Astrocyte of the cerebellum (primary cell): Measurements from ENCODE around the gene DRAM1.

ENCODE experiments used
- DNase-seq: peaks from one replicate; pipeline ENCODE4 v3.0.0-alpha.2; 2011; ENCODE audit warnings: low read depth
- H3K4me3 ChIP-seq: 2 replicates; pipeline ENCODE4 v1.5.1; 2011; ENCODE audit warnings: mild to moderate bottlenecking, low read depth, low read length, moderate library complexity
- in situ Hi-C: cut with HindIII; loops from 2 replicates; pipeline ENCODE4 v1.10.0; 2017; ENCODE audit warnings: low sequenced_read_pairs
- TF ChIP-seq, protein P1 (sequence below): IDR thresholded peaks from 2 replicates; pipeline ENCODE4 v1.5.1; 2012; ENCODE audit warnings: low read length, low read depth, moderate library complexity, mild to moderate bottlenecking; ENCODE audit errors: missing control alignments

DRAM1 gene

DNA sequence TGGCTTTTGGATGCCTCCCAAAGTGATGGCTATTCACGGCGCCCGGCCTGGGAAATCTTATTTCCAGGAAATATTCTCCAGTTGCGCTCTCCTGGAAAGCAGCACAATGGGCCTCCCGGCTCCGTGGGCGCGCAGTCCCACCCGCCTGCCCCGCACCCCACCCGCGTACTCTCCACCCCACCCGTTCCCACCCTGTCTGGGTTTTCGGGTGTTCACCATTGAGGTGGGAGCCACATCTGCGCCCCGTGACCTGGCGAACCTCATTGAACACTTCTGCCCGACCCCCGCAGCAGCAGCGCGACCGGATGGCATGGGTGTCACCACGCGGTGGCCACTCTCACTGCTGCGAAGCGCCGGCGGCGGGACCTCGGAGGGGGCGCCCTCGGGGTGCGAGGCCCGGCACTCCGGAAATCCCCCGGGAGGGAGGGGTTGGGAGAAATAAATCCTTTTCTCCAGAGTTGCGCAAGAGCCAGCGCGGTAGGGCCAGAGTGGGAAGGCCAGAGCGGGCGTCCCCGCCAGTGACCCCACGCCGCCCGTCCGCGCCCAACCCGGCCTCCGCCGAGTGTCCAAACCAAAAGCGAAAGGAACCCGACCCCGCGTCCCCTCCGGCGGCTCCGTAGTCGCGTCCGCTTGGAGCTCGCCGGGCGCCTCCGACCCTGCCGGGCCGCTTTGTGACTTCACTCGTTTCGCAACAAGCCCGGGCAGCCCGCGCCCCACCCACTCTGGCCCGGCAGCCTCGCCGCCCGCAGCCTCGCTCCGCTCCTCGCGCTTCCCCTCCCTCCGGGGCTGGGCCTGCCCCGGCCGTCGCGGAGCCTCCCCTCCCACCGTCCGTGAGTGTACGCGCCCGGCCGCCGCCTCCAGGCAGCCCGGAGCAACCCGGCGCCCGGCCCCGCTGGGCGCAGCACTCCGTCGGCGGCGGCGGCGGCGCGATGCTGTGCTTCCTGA, at the start of gene DRAM1:
TSS of gene DRAM1 (plus strand) at position 720 of the 945 bp plus-strand sequence. CDS start at position 930, 210 bp downstream.
- peak within 1 kb of the TSS; percentile 61 for H3K4me3 ChIP-seq
- in situ Hi-C loops, result no loop called here
- TF ChIP-seq, protein P1, sequence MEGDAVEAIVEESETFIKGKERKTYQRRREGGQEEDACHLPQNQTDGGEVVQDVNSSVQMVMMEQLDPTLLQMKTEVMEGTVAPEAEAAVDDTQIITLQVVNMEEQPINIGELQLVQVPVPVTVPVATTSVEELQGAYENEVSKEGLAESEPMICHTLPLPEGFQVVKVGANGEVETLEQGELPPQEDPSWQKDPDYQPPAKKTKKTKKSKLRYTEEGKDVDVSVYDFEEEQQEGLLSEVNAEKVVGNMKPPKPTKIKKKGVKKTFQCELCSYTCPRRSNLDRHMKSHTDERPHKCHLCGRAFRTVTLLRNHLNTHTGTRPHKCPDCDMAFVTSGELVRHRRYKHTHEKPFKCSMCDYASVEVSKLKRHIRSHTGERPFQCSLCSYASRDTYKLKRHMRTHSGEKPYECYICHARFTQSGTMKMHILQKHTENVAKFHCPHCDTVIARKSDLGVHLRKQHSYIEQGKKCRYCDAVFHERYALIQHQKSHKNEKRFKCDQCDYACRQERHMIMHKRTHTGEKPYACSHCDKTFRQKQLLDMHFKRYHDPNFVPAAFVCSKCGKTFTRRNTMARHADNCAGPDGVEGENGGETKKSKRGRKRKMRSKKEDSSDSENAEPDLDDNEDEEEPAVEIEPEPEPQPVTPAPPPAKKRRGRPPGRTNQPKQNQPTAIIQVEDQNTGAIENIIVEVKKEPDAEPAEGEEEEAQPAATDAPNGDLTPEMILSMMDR, result no peak
- peak; percentile 50 for DNase-seq

DNA sequence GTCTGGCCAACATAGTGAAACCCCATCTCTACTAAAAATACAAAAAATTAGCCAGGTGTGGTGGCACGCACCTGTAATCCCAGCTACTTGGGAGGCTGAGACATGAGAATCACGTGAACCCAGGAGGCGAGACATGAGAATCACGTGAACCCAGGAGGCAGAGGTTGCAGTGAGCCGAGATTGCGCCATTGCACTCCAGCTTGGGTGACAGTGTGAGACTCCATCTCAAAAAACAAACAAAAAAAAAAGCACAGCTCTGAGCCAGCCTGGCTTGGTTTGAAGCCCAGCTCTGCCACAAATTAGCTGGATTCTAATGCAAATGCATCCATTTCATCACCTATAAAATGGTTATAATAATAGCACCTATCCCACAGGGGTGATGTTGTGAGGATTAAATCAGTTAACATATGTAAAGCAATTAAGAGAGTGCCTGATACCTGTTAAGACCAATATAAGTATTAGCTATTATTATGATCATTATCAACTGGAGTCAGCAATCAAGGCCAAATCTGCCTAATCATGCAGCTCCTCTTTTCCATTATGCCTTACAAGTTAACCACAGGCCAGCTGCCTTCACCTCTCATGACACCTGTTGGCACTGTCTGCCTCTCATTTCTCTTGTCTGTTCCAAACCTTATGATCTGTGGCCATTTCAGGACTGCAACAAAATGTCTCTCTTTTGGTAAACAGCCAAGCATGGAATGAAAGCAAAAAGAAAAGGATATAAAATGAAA, 48.8 kb upstream of the DRAM1 start:
- in situ Hi-C loops, result no loop called here
- TF ChIP-seq, protein P1, result no peak
- no peak for DNase-seq
- H3K4me3 ChIP-seq, result no peak overlapping the region

- in situ Hi-C loops, result no loop called here
- TF ChIP-seq, protein P1, result no peak
- peak overlapping the region; percentile 72 for H3K4me3 ChIP-seq
- DNase-seq, result no peak
These were observed 47.6 kb upstream of the DRAM1 start for GRCh38 chr12:101829639-101830366.

- TF ChIP-seq, protein P1, result peak; percentile 60
- peak within 1 kb of the TSS; percentile 72 for H3K4me3 ChIP-seq
- DNase-seq, result peak; percentile 73
- in situ Hi-C loops, result no loop called here
These were observed 46.7 kb upstream of the DRAM1 start, which contains the start of gene GNPTAB for GRCh38 chr12:101830367-101831325. TSS of gene GNPTAB (minus strand) at chr12:101830959. CDS start at chr12:101830675, 284 bp downstream.

DNA sequence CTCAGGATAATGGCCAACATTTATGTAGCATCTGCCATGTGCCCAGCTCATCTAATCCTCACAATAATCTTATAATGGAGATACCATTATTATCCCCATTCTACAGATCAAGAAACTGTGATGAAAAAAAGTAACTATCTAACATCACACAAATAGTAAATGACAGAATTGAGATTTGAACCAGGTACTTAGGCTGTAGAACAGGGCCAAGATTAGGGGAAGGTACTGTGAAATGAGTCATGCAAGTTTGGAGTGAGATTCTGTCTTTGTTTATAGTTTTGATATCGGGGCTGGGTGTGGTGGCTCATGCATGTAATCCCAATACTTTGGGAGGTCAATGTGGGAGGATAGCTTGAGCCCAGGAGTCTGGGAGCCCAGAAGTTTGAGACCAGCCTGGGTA, 45.4 kb upstream of the DRAM1 start:
- TF ChIP-seq, protein P1, result no peak
- in situ Hi-C loops, result no loop called here
- DNase-seq, result no peak
- no peak overlapping the region for H3K4me3 ChIP-seq
